Hepatic stellate cell (primary cell): Measurements from ENCODE around the gene MUSK.
A peak's percentile ranks its signal among the peaks of the same experiment; 100 is the strongest.

Source experiments
- DNase-seq: peaks from one replicate; pipeline ENCODE4 v3.0.0; 2011; ENCODE audit warnings: low spot score

Gene MUSK

GRCh38 chr9:110668570-110669167 is at the start of gene MUSK:
Gene MUSK (plus strand): TSS chr9:110668791. CDS start chr9:110668905, 114 bp downstream.
- no peak for DNase-seq

GRCh38 chr9:110619831-110620230 is 48.8 kb upstream of the MUSK start:
- DNase-seq, result no peak

- DNase-seq, result no peak
Observed at GRCh38 chr9:110620726-110621125, 47.9 kb upstream of the MUSK start.

GRCh38 chr9:110622368-110622767 is 46.2 kb upstream of the MUSK start:
- no peak for DNase-seq

- no peak for DNase-seq
Observed at GRCh38 chr9:110623462-110624025, 45.0 kb upstream of the MUSK start.

GRCh38 chr9:110626101-110626829 is 42.3 kb upstream of the MUSK start:
- no peak for DNase-seq

- DNase-seq, result no peak
Observed at GRCh38 chr9:110635589-110635988, 33.0 kb upstream of the MUSK start.

- DNase-seq, result no peak
Observed at GRCh38 chr9:110638381-110638954, 30.1 kb upstream of the MUSK start.

GRCh38 chr9:110640736-110641135 is 27.9 kb upstream of the MUSK start:
- DNase-seq, result no peak

GRCh38 chr9:110641293-110641692 is 27.3 kb upstream of the MUSK start:
- DNase-seq, result no peak

- DNase-seq, result no peak
Observed at GRCh38 chr9:110648696-110649095, 19.9 kb upstream of the MUSK start.

- DNase-seq, result no peak
Observed at GRCh38 chr9:110650261-110650660, 18.3 kb upstream of the MUSK start.

GRCh38 chr9:110650991-110651411 is 17.6 kb upstream of the MUSK start:
- peak; percentile 26 for DNase-seq

- no peak for DNase-seq
Observed at GRCh38 chr9:110655754-110656641, 12.6 kb upstream of the MUSK start.

- no peak for DNase-seq
Observed at GRCh38 chr9:110659891-110660541, 8.6 kb upstream of the MUSK start.

GRCh38 chr9:110669433-110669832 is 842 bp downstream of the MUSK start:
- no peak for DNase-seq

GRCh38 chr9:110671849-110672248 is 3.3 kb downstream of the MUSK start:
- DNase-seq, result no peak

GRCh38 chr9:110672873-110673510 is 4.4 kb downstream of the MUSK start:
- DNase-seq, result no peak

GRCh38 chr9:110687497-110687896 is 18.9 kb downstream of the MUSK start:
- DNase-seq, result no peak

- no peak for DNase-seq
Observed at GRCh38 chr9:110688329-110688728, 19.7 kb downstream of the MUSK start.

- DNase-seq, result no peak
Observed at GRCh38 chr9:110691002-110691549, 22.5 kb downstream of the MUSK start.
